Neural cell (in vitro differentiated cells): Measurements from ENCODE around the gene TMEM19. TPM values are rescaled to one million over a fixed set of nuclear protein-coding genes. Genes with fewer than 3 reads are reported as not detected.
A peak's percentile ranks its signal among the peaks of the same experiment; 100 is the strongest.

Source experiments
- H2AFZ ChIP-seq: fragments of 200-600, 300-800 bp; sonication (generic), shearing (Covaris generic); 2 replicates; pipeline ENCODE4 v1.6.0; 2014; ENCODE audit warnings: low read depth, mild to moderate bottlenecking, antibody characterized with exemption, low read length, moderate library complexity
- H3F3A ChIP-seq: fragments of 200-600 bp; shearing (Covaris generic); 2 replicates; pipeline ENCODE4 v1.6.1; 2016; ENCODE audit warnings: mild to moderate bottlenecking, moderate library complexity, mixed read lengths, antibody characterized with exemption, low read length; ENCODE audit not compliant: insufficient read depth, poor library complexity, severe bottlenecking
- H3K27ac ChIP-seq: fragments of 200-600, 300-800 bp; sonication (generic), shearing (Covaris generic); 2 replicates; pipeline ENCODE4 v1.5.1; 2014; ENCODE audit warnings: mild to moderate bottlenecking, low read length, moderate library complexity
- H3K27me3 ChIP-seq: fragments of 300-800, 200-600 bp; sonication (generic), shearing (Covaris generic); 2 replicates; pipeline ENCODE4 v1.6.0; 2014; ENCODE audit warnings: mild to moderate bottlenecking, low read depth, low read length, moderate library complexity; ENCODE audit not compliant: insufficient read depth
- H3K36me3 ChIP-seq: fragments of 300-800, 200-600 bp; sonication (generic), shearing (Covaris generic); 2 replicates; pipeline ENCODE4 v1.5.1; 2014; ENCODE audit warnings: mild to moderate bottlenecking, antibody characterized with exemption, low read length, moderate library complexity; ENCODE audit not compliant: insufficient read depth
- H3K4me2 ChIP-seq: fragments of 300-800, 200-600 bp; sonication (generic), shearing (Covaris generic); 2 replicates; pipeline ENCODE4 v1.6.0; 2014; ENCODE audit warnings: mild to moderate bottlenecking, low read length
- H3K4me3 ChIP-seq: fragments of 300-800, 200-600 bp; sonication (generic), shearing (Covaris generic); 2 replicates; pipeline ENCODE4 v1.5.1; 2014; ENCODE audit warnings: mild to moderate bottlenecking, low read length, moderate library complexity
- H3K79me2 ChIP-seq: fragments of 200-600 bp; shearing (Covaris generic); replicated peaks from 2 replicates; pipeline ENCODE4 v1.6.0; 2014; ENCODE audit warnings: mild to moderate bottlenecking, low read length, moderate library complexity; ENCODE audit not compliant: insufficient read depth
- H3K9ac ChIP-seq: fragments of 300-800, 200-600 bp; sonication (generic), shearing (Covaris generic); 2 replicates; pipeline ENCODE4 v1.6.1; 2016; ENCODE audit warnings: mild to moderate bottlenecking, low read length, mixed read lengths
- H3K9me2 ChIP-seq: fragments of 200-600 bp; shearing (Covaris generic); 2 replicates; pipeline ENCODE4 v1.6.1; 2016; ENCODE audit warnings: mild to moderate bottlenecking, low read length, mixed read lengths; ENCODE audit not compliant: insufficient read depth
- H3K9me3 ChIP-seq: fragments of 200-600, 300-800 bp; sonication (generic), shearing (Covaris generic); 2 replicates; pipeline ENCODE4 v1.6.1; 2016; ENCODE audit warnings: mild to moderate bottlenecking, mixed run types, low read length, moderate library complexity, mixed read lengths
- H4K20me1 ChIP-seq: fragments of 200-600 bp; shearing (Covaris generic); 2 replicates; pipeline ENCODE4 v1.6.1; 2016; ENCODE audit warnings: mild to moderate bottlenecking, mixed run types; ENCODE audit not compliant: insufficient read depth
- CTCF ChIP-seq: fragments of 450-650 bp; IDR thresholded peaks from 2 replicates; pipeline ENCODE4 v1.5.1; 2014; ENCODE audit warnings: antibody characterized with exemption, mild to moderate bottlenecking, moderate library complexity; ENCODE audit not compliant: poor library complexity, severe bottlenecking
- EP300 ChIP-seq: fragments of 450-650 bp; conservative IDR thresholded peaks from 2 replicates; pipeline ENCODE4 v1.6.1; 2014; ENCODE audit warnings: antibody characterized with exemption, mild to moderate bottlenecking, moderate library complexity; ENCODE audit not compliant: poor library complexity, severe bottlenecking
- EZH2 ChIP-seq: fragments of 200-600, 300-800 bp; shearing (Covaris generic), sonication (generic); IDR thresholded peaks from 2 replicates; pipeline ENCODE4 v1.6.1; 2014; ENCODE audit warnings: antibody characterized with exemption, low read length, borderline replicate concordance, mild to moderate bottlenecking; ENCODE audit not compliant: insufficient read depth, poor library complexity, severe bottlenecking
- MXI1 ChIP-seq: fragments of 450-650 bp; conservative IDR thresholded peaks from 2 replicates; pipeline ENCODE4 v1.6.1; 2014; ENCODE audit warnings: antibody characterized with exemption, mild to moderate bottlenecking; ENCODE audit not compliant: poor library complexity, severe bottlenecking
- POLR2AphosphoS5 ChIP-seq: IDR thresholded peaks from 2 replicates; pipeline ENCODE4 v1.6.1; 2012
- RAD21 ChIP-seq: fragments of 450-650 bp; conservative IDR thresholded peaks from 2 replicates; pipeline ENCODE4 v1.6.1; 2014; ENCODE audit warnings: antibody characterized with exemption, mild to moderate bottlenecking, moderate library complexity
- REST ChIP-seq: IDR thresholded peaks from 2 replicates; pipeline ENCODE4 v1.6.1; 2012; ENCODE audit warnings: borderline replicate concordance
- SMC3 ChIP-seq: fragments of 450-650 bp; conservative IDR thresholded peaks from 2 replicates; pipeline ENCODE4 v1.6.1; 2014; ENCODE audit warnings: antibody characterized with exemption, mild to moderate bottlenecking, moderate library complexity; ENCODE audit not compliant: poor library complexity
- TAF1 ChIP-seq: IDR thresholded peaks from 2 replicates; pipeline ENCODE4 v1.6.1; 2012; ENCODE audit warnings: low read depth
- polyA plus RNA-seq: library from polyadenylated mRNA; depleted of rRNA; stranded (reverse); fragments of >200 nt; gene quantifications from 2 replicates; pipeline ENCODE4 v1.2.3, GENCODE V29; 2014

The TMEM19 gene
- polyA plus RNA-seq, 1 donor from 2014 or later, result 24.2 TPM

DNA sequence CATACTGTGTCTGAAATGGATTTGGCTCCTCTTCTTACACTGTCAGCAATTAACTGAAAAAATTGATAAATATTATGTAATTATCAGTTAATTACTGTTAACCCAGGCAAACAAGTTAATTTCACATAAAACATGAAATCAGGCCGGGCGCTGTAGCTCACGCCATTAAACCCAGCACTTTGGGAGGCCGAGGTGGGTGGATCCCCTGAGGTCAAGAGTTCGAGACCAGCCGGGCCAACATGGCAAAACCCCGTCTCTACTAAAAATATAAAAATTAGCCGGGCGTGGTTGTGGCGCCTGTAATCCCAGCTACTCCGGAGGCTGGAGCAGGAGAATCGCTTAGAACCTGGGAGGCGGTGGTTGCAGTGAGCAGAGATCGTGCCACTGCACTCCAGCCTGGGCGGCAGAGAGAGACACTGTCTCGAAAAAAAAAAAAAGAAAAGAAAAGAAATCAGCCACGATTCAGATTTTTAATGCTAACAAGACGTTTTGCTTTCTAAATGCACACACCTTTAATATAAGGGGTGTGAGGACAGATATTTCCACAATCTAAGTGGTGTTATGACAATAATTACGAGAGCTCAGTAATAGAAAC lies 473 bp upstream of the TMEM19 start:
- no peaks in the 10 kb centered on the region for H3K27me3 ChIP-seq
- H3K9me3 ChIP-seq, result no peaks in the 10 kb centered on the region
- no peak for TF ChIP-seq EP300
- no peak for TF ChIP-seq POLR2AphosphoS5
- TF ChIP-seq RAD21, result no peak
- TF ChIP-seq SMC3, result no peak
- no peak for TF ChIP-seq REST
- no peak for TF ChIP-seq TAF1
- no peak for TF ChIP-seq CTCF
- TF ChIP-seq MXI1, result no peak
- no peak for TF ChIP-seq EZH2
- H3K79me2 ChIP-seq, result peaks cover 9% of the 10 kb centered on the region
- peak overlapping the region; percentile 83 for H3K9ac ChIP-seq
- peak overlapping the region; percentile 90 for H3K4me3 ChIP-seq
- H4K20me1 ChIP-seq, result no peaks in the 10 kb centered on the region
- no peaks in the 10 kb centered on the region for H3K9me2 ChIP-seq
- H3K4me2 ChIP-seq, result peak overlapping the region; percentile 71
- no peaks in the 10 kb centered on the region for H3K36me3 ChIP-seq
- H3K27ac ChIP-seq, result peak overlapping the region; percentile 89
- no peaks in the 10 kb centered on the region for H3F3A ChIP-seq
- peak overlapping the region; percentile 94 for H2AFZ ChIP-seq

- H4K20me1 ChIP-seq, result no peaks in the 10 kb centered on the region
- peak overlapping the region; percentile 89 for H3K27ac ChIP-seq
These were observed 760 bp downstream of the TMEM19 start for GRCh38 chr12:71686658-71687025.

More at GRCh38 chr12:71686658-71687025, 760 bp downstream of the TMEM19 start:
- Histone ChIP-seq H3K9me2 (no peaks in the 10 kb centered on the region), H3K79me2 (peaks cover 9% of the 10 kb centered on the region), H3K36me3 (no peaks in the 10 kb centered on the region), H3K4me2 (peak overlapping the region; percentile 90), H3K9me3 (no peaks in the 10 kb centered on the region), H3K4me3 (peak overlapping the region; percentile 90), H3K27me3 (no peaks in the 10 kb centered on the region), H2AFZ (peak overlapping the region; percentile 94), H3F3A (no peaks in the 10 kb centered on the region), H3K9ac (peak overlapping the region; percentile 83)
- no peak for TF ChIP-seq SMC3
- no peak for TF ChIP-seq EP300
- no peak for TF ChIP-seq POLR2AphosphoS5
- no peak for TF ChIP-seq EZH2
- TF ChIP-seq TAF1, result no peak
- no peak for TF ChIP-seq CTCF
- TF ChIP-seq RAD21, result no peak
- TF ChIP-seq REST, result no peak
- TF ChIP-seq MXI1, result no peak
